Large intestine (tissue), 12 donors: ENCODE data around the gene SNX14. TPM values are rescaled to one million over a fixed set of nuclear protein-coding genes. Genes with fewer than 3 reads are reported as not detected.
"Not testable (repeated sequence)": the region's sequence is repeated elsewhere in the genome, so short reads cannot be mapped to it uniquely, and the experiment has no call there.

Source experiments
- DNase-seq, 2 donors: peaks; one replicate each; pipeline versions ENCODE4 v3.0.0 to v3.0.0-alpha.2; 2013
- H3K27ac ChIP-seq: one replicate; pipeline ENCODE4 v1.5.1; 2013; ENCODE audit warnings: low read length
- H3K27me3 ChIP-seq: 2 replicates; pipeline ENCODE4 v1.6.1; 2013; ENCODE audit warnings: low read length; ENCODE audit not compliant: control insufficient read depth, insufficient read depth
- H3K36me3 ChIP-seq: 2 replicates; pipeline ENCODE4 v1.6.1; 2013; ENCODE audit warnings: low read length; ENCODE audit not compliant: control insufficient read depth, insufficient read depth
- H3K4me1 ChIP-seq: one replicate; pipeline ENCODE4 v1.6.1; 2013; ENCODE audit warnings: low read length; ENCODE audit not compliant: control insufficient read depth, insufficient read depth
- H3K4me3 ChIP-seq: one replicate; pipeline ENCODE4 v1.5.1; 2013; ENCODE audit warnings: low read length
- H3K9me3 ChIP-seq: one replicate; pipeline ENCODE4 v1.6.1; 2013; ENCODE audit warnings: mild to moderate bottlenecking, low read depth, low read length, moderate library complexity; ENCODE audit not compliant: control insufficient read depth
- WGBS: methylation state at CpG from one replicate; pipeline ENCODE4 v1.1.5; 2013; ENCODE audit warnings: low lambda C conversion rate; ENCODE audit not compliant: insufficient coverage; 5-methylcytosine and 5-hydroxymethylcytosine counted together
- long read RNA-seq, 11 donors: transcript quantifications; one replicate each; lab custom pipeline, GENCODE V29; 2026
- polyA plus RNA-seq: library from polyadenylated mRNA; unstranded; fragments of 120-200 nt; gene quantifications from one replicate; pipeline ENCODE4 v1.2.1, GENCODE V29; 2013

The SNX14 gene
- 96.1 TPM for polyA plus RNA-seq
- long read RNA-seq, donor 1, transcript SNX14-206 (3 exons, 755 nt): major isoform, 5 of 10 reads
- long read RNA-seq, donor 1, partial matches to known transcripts: 0 of 10 reads
- long read RNA-seq, donor 1, other reads (novel, unspliced or antisense): 0 of 10 reads
- long read RNA-seq, donor 2, transcript SNX14-206 (3 exons, 755 nt): major isoform, 16 of 24 reads
- long read RNA-seq, donor 2, partial matches to known transcripts: 0 of 24 reads
- long read RNA-seq, donor 2, other reads (novel, unspliced or antisense): 0 of 24 reads
- long read RNA-seq, donor 3, transcript SNX14-203 (28 exons, 3,111 nt): minor isoform, 8 of 23 reads
- long read RNA-seq, donor 3, transcript SNX14-206 (3 exons, 755 nt): major isoform, 11 of 23 reads
- long read RNA-seq, donor 3, partial matches to known transcripts: 0 of 23 reads
- long read RNA-seq, donor 3, other reads (novel, unspliced or antisense): 0 of 23 reads
- long read RNA-seq, donor 4, partial matches to known transcripts: 0 of 1 reads
- long read RNA-seq, donor 4, other reads (novel, unspliced or antisense): 0 of 1 reads
- long read RNA-seq, donor 5, partial matches to known transcripts: 0 of 7 reads
- long read RNA-seq, donor 5, other reads (novel, unspliced or antisense): 0 of 7 reads
- long read RNA-seq, donor 6, transcript SNX14-206 (3 exons, 755 nt): major isoform, 13 of 15 reads
- long read RNA-seq, donor 6, partial matches to known transcripts: 0 of 15 reads
- long read RNA-seq, donor 6, other reads (novel, unspliced or antisense): 0 of 15 reads
- long read RNA-seq, donor 7, partial matches to known transcripts: 0 of 3 reads
- long read RNA-seq, donor 7, other reads (novel, unspliced or antisense): 0 of 3 reads
- long read RNA-seq, donor 8, transcript SNX14-203 (28 exons, 3,111 nt): minor isoform, 5 of 22 reads
- long read RNA-seq, donor 8, transcript SNX14-206 (3 exons, 755 nt): major isoform, 13 of 22 reads
- long read RNA-seq, donor 8, partial matches to known transcripts: 0 of 22 reads
- long read RNA-seq, donor 8, other reads (novel, unspliced or antisense): 0 of 22 reads
- long read RNA-seq, donor 9, transcript SNX14-206 (3 exons, 755 nt): major isoform, 9 of 15 reads
- long read RNA-seq, donor 9, partial matches to known transcripts: 0 of 15 reads
- long read RNA-seq, donor 9, other reads (novel, unspliced or antisense): 0 of 15 reads
- long read RNA-seq, donor 10, transcript SNX14-206 (3 exons, 755 nt): major isoform, 6 of 23 reads
- long read RNA-seq, donor 10, transcript SNX14-203 (28 exons, 3,111 nt): major isoform, 6 of 23 reads
- long read RNA-seq, donor 10, partial matches to known transcripts: 5 of 23 reads
- long read RNA-seq, donor 10, other reads (novel, unspliced or antisense): 0 of 23 reads
- long read RNA-seq, donor 11, transcript SNX14-206 (3 exons, 755 nt): major isoform, 7 of 10 reads
- long read RNA-seq, donor 11, partial matches to known transcripts: 0 of 10 reads
- long read RNA-seq, donor 11, other reads (novel, unspliced or antisense): 0 of 10 reads

GRCh38 chr6:85593438-85594196 lies at the start of gene SNX14:
SNX14 (minus strand) TSS chr6:85593858; CDS start chr6:85593718, 140 bp downstream.
- peak within 1 kb of the TSS; percentile 68 for H3K4me3 ChIP-seq
- H3K9me3 ChIP-seq: peaks cover 7% of the 10 kb centered on the region
- peaks cover 3% of the 10 kb centered on the region for H3K4me1 ChIP-seq
- H3K36me3 ChIP-seq: peaks cover 3% of the 10 kb centered on the region
- no CpG with 5 or more reads among the region's 82 CpGs for WGBS
- peak; percentile 93 to 97 for DNase-seq
- no peaks in the 10 kb centered on the region for H3K27me3 ChIP-seq
- peak within 1 kb of the TSS; percentile 95 for H3K27ac ChIP-seq

GRCh38 chr6:85642774-85643536 lies 49.3 kb upstream of the SNX14 start, which contains the start of gene SYNCRIP:
SYNCRIP (minus strand) TSS chr6:85642886; CDS start chr6:85641439, 1,447 bp downstream.
- DNase-seq: peak; percentile 99
- Histone ChIP-seq H3K4me1 (peaks cover 10% of the 10 kb centered on the region), H3K36me3 (peaks cover 13% of the 10 kb centered on the region), H3K9me3 (no peaks in the 10 kb centered on the region), H3K4me3 (peak within 1 kb of the TSS; percentile 89), H3K27ac (peak within 1 kb of the TSS; percentile 100), H3K27me3 (no peaks in the 10 kb centered on the region)
- no CpG with 5 or more reads among the region's 76 CpGs for WGBS

- Histone ChIP-seq H3K4me3 (peak overlapping the region; percentile 89), H3K36me3 (peaks cover 21% of the 10 kb centered on the region), H3K27me3 (no peaks in the 10 kb centered on the region), H3K27ac (peak overlapping the region; percentile 100), H3K4me1 (peaks cover 10% of the 10 kb centered on the region), H3K9me3 (no peaks in the 10 kb centered on the region)
- 0% methylated on average over 1 of the region's 85 CpGs for WGBS
- peak; percentile 35 to 64 for DNase-seq
Measured at GRCh38 chr6:85641897-85642773, 48.5 kb upstream of the SNX14 start.

GRCh38 chr6:85641522-85641896 lies 47.9 kb upstream of the SNX14 start:
- Histone ChIP-seq H3K4me3 (peak overlapping the region; percentile 89), H3K4me1 (peaks cover 10% of the 10 kb centered on the region)
- DNase-seq: no peak

GRCh38 chr6:85640821-85641220 lies 47.2 kb upstream of the SNX14 start:
- DNase-seq: peak in 1 of 2 donors; percentile 2
- Histone ChIP-seq H3K4me1 (peaks cover 10% of the 10 kb centered on the region), H3K36me3 (peaks cover 33% of the 10 kb centered on the region), H3K27me3 (no peaks in the 10 kb centered on the region), H3K27ac (no peak overlapping the region), H3K4me3 (peak overlapping the region; percentile 89), H3K9me3 (no peaks in the 10 kb centered on the region)
- 11% methylated on average over 2 of the region's 3 CpGs for WGBS

More at GRCh38 chr6:85641522-85641896, 47.9 kb upstream of the SNX14 start:
- no CpG with 5 or more reads among the region's 14 CpGs for WGBS
- H3K27ac ChIP-seq: peak overlapping the region; percentile 100
- no peaks in the 10 kb centered on the region for H3K9me3 ChIP-seq
- H3K36me3 ChIP-seq: peaks cover 28% of the 10 kb centered on the region
- no peaks in the 10 kb centered on the region for H3K27me3 ChIP-seq

GRCh38 chr6:85637579-85637978 lies 43.9 kb upstream of the SNX14 start:
- Histone ChIP-seq H3K27ac (no peak overlapping the region), H3K36me3 (peaks cover 59% of the 10 kb centered on the region), H3K4me1 (peaks cover 6% of the 10 kb centered on the region), H3K9me3 (no peaks in the 10 kb centered on the region), H3K27me3 (no peaks in the 10 kb centered on the region), H3K4me3 (no peak overlapping the region)
- 72% methylated on average over 3 of the region's 3 CpGs for WGBS
- DNase-seq: no peak

- no peaks in the 10 kb centered on the region for H3K4me1 ChIP-seq
- H3K9me3 ChIP-seq: no peaks in the 10 kb centered on the region
- 92% methylated on average over 2 of the region's 6 CpGs for WGBS
- no peaks in the 10 kb centered on the region for H3K27me3 ChIP-seq
- no peak overlapping the region for H3K4me3 ChIP-seq
- no peak overlapping the region for H3K27ac ChIP-seq
- peaks cover 83% of the 10 kb centered on the region for H3K36me3 ChIP-seq
- no peak for DNase-seq
Measured at GRCh38 chr6:85632164-85632942, 38.7 kb upstream of the SNX14 start.

- H3K9me3 ChIP-seq, DNase-seq, H3K4me3 ChIP-seq, H3K27me3 ChIP-seq, H3K27ac ChIP-seq, H3K4me1 ChIP-seq: not testable (repeated sequence)
- H3K36me3 ChIP-seq: peaks cover 82% of the 10 kb centered on the region
- WGBS: no CpG with 5 or more reads among the region's 5 CpGs
Measured at GRCh38 chr6:85631117-85631516, 37.5 kb upstream of the SNX14 start.
